A673 (cell line): ENCODE data around the gene ZKSCAN4.

Experiments
- EZH2 ChIP-seq: fragments of 200-600 bp; sonication (generic); IDR thresholded peaks from 2 replicates; pipeline ENCODE4 v1.6.1; 2017; ENCODE audit warnings: borderline replicate concordance, low read depth, mild to moderate bottlenecking, mixed read lengths, antibody characterized with exemption, low read length; ENCODE audit not compliant: poor library complexity, severe bottlenecking
- TF ChIP-seq, protein P1 (sequence below): fragments of 300-800, 200-600 bp; sonication (generic); conservative IDR thresholded peaks from 2 replicates; pipeline ENCODE4 v1.5.1; 2017; ENCODE audit warnings: low read depth, mild to moderate bottlenecking, antibody characterized with exemption, low read length, moderate library complexity, mixed read lengths

GRCh38 chr6:28220257-28221133 is 31.6 kb downstream of the ZKSCAN4 start:
- TF ChIP-seq EZH2, result no peak
- TF ChIP-seq, protein P1, sequence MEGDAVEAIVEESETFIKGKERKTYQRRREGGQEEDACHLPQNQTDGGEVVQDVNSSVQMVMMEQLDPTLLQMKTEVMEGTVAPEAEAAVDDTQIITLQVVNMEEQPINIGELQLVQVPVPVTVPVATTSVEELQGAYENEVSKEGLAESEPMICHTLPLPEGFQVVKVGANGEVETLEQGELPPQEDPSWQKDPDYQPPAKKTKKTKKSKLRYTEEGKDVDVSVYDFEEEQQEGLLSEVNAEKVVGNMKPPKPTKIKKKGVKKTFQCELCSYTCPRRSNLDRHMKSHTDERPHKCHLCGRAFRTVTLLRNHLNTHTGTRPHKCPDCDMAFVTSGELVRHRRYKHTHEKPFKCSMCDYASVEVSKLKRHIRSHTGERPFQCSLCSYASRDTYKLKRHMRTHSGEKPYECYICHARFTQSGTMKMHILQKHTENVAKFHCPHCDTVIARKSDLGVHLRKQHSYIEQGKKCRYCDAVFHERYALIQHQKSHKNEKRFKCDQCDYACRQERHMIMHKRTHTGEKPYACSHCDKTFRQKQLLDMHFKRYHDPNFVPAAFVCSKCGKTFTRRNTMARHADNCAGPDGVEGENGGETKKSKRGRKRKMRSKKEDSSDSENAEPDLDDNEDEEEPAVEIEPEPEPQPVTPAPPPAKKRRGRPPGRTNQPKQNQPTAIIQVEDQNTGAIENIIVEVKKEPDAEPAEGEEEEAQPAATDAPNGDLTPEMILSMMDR, result no peak
